Hematopoietic multipotent progenitor cell treated with erythropoietin and hydrocortisone succinate and interleukin-3 and kit ligand, for 8 days (in vitro differentiated cells): ENCODE results near the gene TRA2B.
"Not testable (repeated sequence)": the region's sequence is repeated elsewhere in the genome, so short reads cannot be mapped to it uniquely, and the experiment has no call there.

Source experiments
- DNase-seq: peaks from one replicate; pipeline ENCODE4 v3.0.0-alpha.2; 2015

The TRA2B gene

GRCh38 chr3:185926445-185926844 is 11.4 kb downstream of the TRA2B start:
- DNase-seq: no peak

- no peak for DNase-seq
These were observed 12.5 kb downstream of the TRA2B start for GRCh38 chr3:185925353-185925752.

GRCh38 chr3:185924375-185924774 is 13.4 kb downstream of the TRA2B start:
- no peak for DNase-seq

GRCh38 chr3:185920184-185920583 is 17.6 kb downstream of the TRA2B start:
- DNase-seq: no peak

- DNase-seq: peak; percentile 1
These were observed 21.6 kb downstream of the TRA2B start for GRCh38 chr3:185916042-185916833.

GRCh38 chr3:185915642-185916041 is 22.2 kb downstream of the TRA2B start:
- peak; percentile 0 for DNase-seq

GRCh38 chr3:185914911-185915629 is 22.7 kb downstream of the TRA2B start:
- DNase-seq: peak; percentile 0

GRCh38 chr3:185912929-185913901 is 24.6 kb downstream of the TRA2B start:
- no peak for DNase-seq

GRCh38 chr3:185912512-185912911 is 25.3 kb downstream of the TRA2B start:
- DNase-seq: no peak

- DNase-seq: not testable (repeated sequence)
These were observed 26.8 kb downstream of the TRA2B start for GRCh38 chr3:185911076-185911448.

GRCh38 chr3:185910322-185911075 is 27.3 kb downstream of the TRA2B start:
- not testable (repeated sequence) for DNase-seq

- not testable (repeated sequence) for DNase-seq
These were observed 27.9 kb downstream of the TRA2B start for GRCh38 chr3:185909913-185910312.

- DNase-seq: no peak
These were observed 37.6 kb downstream of the TRA2B start for GRCh38 chr3:185900228-185900627.

- no peak for DNase-seq
These were observed 41.2 kb downstream of the TRA2B start for GRCh38 chr3:185896636-185897035.

- DNase-seq: no peak
These were observed 50.7 kb downstream of the TRA2B start for GRCh38 chr3:185887066-185887465.

GRCh38 chr3:185884641-185885040 is 53.2 kb downstream of the TRA2B start:
- DNase-seq: no peak

GRCh38 chr3:185881926-185882325 is 55.9 kb downstream of the TRA2B start:
- DNase-seq: no peak

GRCh38 chr3:185880600-185880999 is 57.2 kb downstream of the TRA2B start:
- DNase-seq: no peak

GRCh38 chr3:185878920-185879319 is 58.9 kb downstream of the TRA2B start:
- no peak for DNase-seq

- DNase-seq: no peak
These were observed 63.7 kb downstream of the TRA2B start for GRCh38 chr3:185874119-185874518.

- no peak for DNase-seq
These were observed 70.2 kb downstream of the TRA2B start for GRCh38 chr3:185867650-185868049.

GRCh38 chr3:185866995-185867394 is 70.8 kb downstream of the TRA2B start:
- DNase-seq: no peak
